Measurements from ENCODE around the gene KCNA10.

The KCNA10 gene

GRCh38 chr1:110503471-110503870 is 15.5 kb downstream of the KCNA10 start:
- H3K27me3 ChIP-seq (ENCODE audit: control insufficient read depth in 2 of 2, insufficient read depth in 2 of 2, low read length in 2 of 2) = no peaks in the 10 kb centered on the region
- no peak overlapping the region for H3K4me3 ChIP-seq (ENCODE audit: low read length in 2 of 2)
- H3K36me3 ChIP-seq (ENCODE audit: control insufficient read depth in 2 of 2, insufficient read depth in 2 of 2, low read length in 2 of 2) = no peaks in the 10 kb centered on the region
- no peak overlapping the region for H3K9ac ChIP-seq (ENCODE audit: low read depth in 1 of 2, low read length in 2 of 2)
- no peaks in the 10 kb centered on the region for H3K9me3 ChIP-seq (ENCODE audit: control insufficient read depth in 2 of 2, low read length in 2 of 2)
- no peak overlapping the region for H3K27ac ChIP-seq (ENCODE audit: low read depth in 2 of 2, low read length in 2 of 2)
- no peaks in the 10 kb centered on the region for H3K4me1 ChIP-seq (ENCODE audit: control insufficient read depth in 2 of 2, insufficient read depth in 2 of 2, low read length in 2 of 2)

GRCh38 chr1:110502402-110503151 is 16.4 kb downstream of the KCNA10 start:
- Histone ChIP-seq H3K4me3 (ENCODE audit: low read length in 2 of 2) (no peak overlapping the region), H3K27ac (ENCODE audit: low read depth in 2 of 2, low read length in 2 of 2) (no peak overlapping the region), H3K9me3 (ENCODE audit: control insufficient read depth in 2 of 2, low read length in 2 of 2) (no peaks in the 10 kb centered on the region), H3K36me3 (ENCODE audit: control insufficient read depth in 2 of 2, insufficient read depth in 2 of 2, low read length in 2 of 2) (no peaks in the 10 kb centered on the region), H3K4me1 (ENCODE audit: control insufficient read depth in 2 of 2, insufficient read depth in 2 of 2, low read length in 2 of 2) (no peaks in the 10 kb centered on the region), H3K9ac (ENCODE audit: low read depth in 1 of 2, low read length in 2 of 2) (no peak overlapping the region), H3K27me3 (ENCODE audit: control insufficient read depth in 2 of 2, insufficient read depth in 2 of 2, low read length in 2 of 2) (no peaks in the 10 kb centered on the region)

- no peak overlapping the region for H3K27ac ChIP-seq (ENCODE audit: low read depth in 2 of 2, low read length in 2 of 2)
- H3K27me3 ChIP-seq (ENCODE audit: control insufficient read depth in 2 of 2, insufficient read depth in 2 of 2, low read length in 2 of 2) = no peaks in the 10 kb centered on the region
These were observed 17.4 kb downstream of the KCNA10 start for GRCh38 chr1:110501488-110502132.

GRCh38 chr1:110498270-110498669 is 20.7 kb downstream of the KCNA10 start:
- no peaks in the 10 kb centered on the region for H3K27me3 ChIP-seq (ENCODE audit: control insufficient read depth in 2 of 2, insufficient read depth in 2 of 2, low read length in 2 of 2)
- no peak overlapping the region for H3K27ac ChIP-seq (ENCODE audit: low read depth in 2 of 2, low read length in 2 of 2)
- H3K4me1 ChIP-seq (ENCODE audit: control insufficient read depth in 2 of 2, insufficient read depth in 2 of 2, low read length in 2 of 2) = no peaks in the 10 kb centered on the region
- no peaks in the 10 kb centered on the region for H3K36me3 ChIP-seq (ENCODE audit: control insufficient read depth in 2 of 2, insufficient read depth in 2 of 2, low read length in 2 of 2)
- no peaks in the 10 kb centered on the region for H3K9me3 ChIP-seq (ENCODE audit: control insufficient read depth in 2 of 2, low read length in 2 of 2)
- no peak overlapping the region for H3K4me3 ChIP-seq (ENCODE audit: low read length in 2 of 2)
- no peak overlapping the region for H3K9ac ChIP-seq (ENCODE audit: low read depth in 1 of 2, low read length in 2 of 2)

More at GRCh38 chr1:110501488-110502132, 17.4 kb downstream of the KCNA10 start:
- Histone ChIP-seq H3K36me3 (ENCODE audit: control insufficient read depth in 2 of 2, insufficient read depth in 2 of 2, low read length in 2 of 2) (no peaks in the 10 kb centered on the region), H3K9ac (ENCODE audit: low read depth in 1 of 2, low read length in 2 of 2) (no peak overlapping the region), H3K4me1 (ENCODE audit: control insufficient read depth in 2 of 2, insufficient read depth in 2 of 2, low read length in 2 of 2) (no peaks in the 10 kb centered on the region), H3K9me3 (ENCODE audit: control insufficient read depth in 2 of 2, low read length in 2 of 2) (no peaks in the 10 kb centered on the region), H3K4me3 (ENCODE audit: low read length in 2 of 2) (no peak overlapping the region)

- Histone ChIP-seq H3K4me1 (ENCODE audit: control insufficient read depth in 2 of 2, insufficient read depth in 2 of 2, low read length in 2 of 2) (no peaks in the 10 kb centered on the region), H3K9me3 (ENCODE audit: control insufficient read depth in 2 of 2, low read length in 2 of 2) (no peaks in the 10 kb centered on the region), H3K27me3 (ENCODE audit: control insufficient read depth in 2 of 2, insufficient read depth in 2 of 2, low read length in 2 of 2) (no peaks in the 10 kb centered on the region), H3K27ac (ENCODE audit: low read depth in 2 of 2, low read length in 2 of 2) (no peak overlapping the region), H3K4me3 (ENCODE audit: low read length in 2 of 2) (no peak overlapping the region), H3K36me3 (ENCODE audit: control insufficient read depth in 2 of 2, insufficient read depth in 2 of 2, low read length in 2 of 2) (no peaks in the 10 kb centered on the region), H3K9ac (ENCODE audit: low read depth in 1 of 2, low read length in 2 of 2) (no peak overlapping the region)
These were observed 22.9 kb downstream of the KCNA10 start for GRCh38 chr1:110495926-110496600.

GRCh38 chr1:110494522-110495406 is 24.2 kb downstream of the KCNA10 start:
- H3K9ac ChIP-seq (ENCODE audit: low read depth in 1 of 2, low read length in 2 of 2) = no peak overlapping the region
- no peaks in the 10 kb centered on the region for H3K9me3 ChIP-seq (ENCODE audit: control insufficient read depth in 2 of 2, low read length in 2 of 2)
- H3K27ac ChIP-seq (ENCODE audit: low read depth in 2 of 2, low read length in 2 of 2) = no peak overlapping the region
- no peaks in the 10 kb centered on the region for H3K27me3 ChIP-seq (ENCODE audit: control insufficient read depth in 2 of 2, insufficient read depth in 2 of 2, low read length in 2 of 2)
- H3K36me3 ChIP-seq (ENCODE audit: control insufficient read depth in 2 of 2, insufficient read depth in 2 of 2, low read length in 2 of 2) = no peaks in the 10 kb centered on the region
- H3K4me3 ChIP-seq (ENCODE audit: low read length in 2 of 2) = no peak overlapping the region
- no peaks in the 10 kb centered on the region for H3K4me1 ChIP-seq (ENCODE audit: control insufficient read depth in 2 of 2, insufficient read depth in 2 of 2, low read length in 2 of 2)

- Histone ChIP-seq H3K27me3 (ENCODE audit: control insufficient read depth in 2 of 2, insufficient read depth in 2 of 2, low read length in 2 of 2) (no peaks in the 10 kb centered on the region), H3K9me3 (ENCODE audit: control insufficient read depth in 2 of 2, low read length in 2 of 2) (no peaks in the 10 kb centered on the region), H3K4me1 (ENCODE audit: control insufficient read depth in 2 of 2, insufficient read depth in 2 of 2, low read length in 2 of 2) (no peaks in the 10 kb centered on the region), H3K36me3 (ENCODE audit: control insufficient read depth in 2 of 2, insufficient read depth in 2 of 2, low read length in 2 of 2) (no peaks in the 10 kb centered on the region), H3K4me3 (ENCODE audit: low read length in 2 of 2) (no peak overlapping the region), H3K27ac (ENCODE audit: low read depth in 2 of 2, low read length in 2 of 2) (no peak overlapping the region), H3K9ac (ENCODE audit: low read depth in 1 of 2, low read length in 2 of 2) (no peak overlapping the region)
These were observed 24.9 kb downstream of the KCNA10 start for GRCh38 chr1:110494036-110494435.

GRCh38 chr1:110493059-110493699 is 25.8 kb downstream of the KCNA10 start:
- no peak overlapping the region for H3K4me3 ChIP-seq (ENCODE audit: low read length in 2 of 2)
- no peaks in the 10 kb centered on the region for H3K4me1 ChIP-seq (ENCODE audit: control insufficient read depth in 2 of 2, insufficient read depth in 2 of 2, low read length in 2 of 2)
- H3K9ac ChIP-seq (ENCODE audit: low read depth in 1 of 2, low read length in 2 of 2) = no peak overlapping the region
- no peaks in the 10 kb centered on the region for H3K36me3 ChIP-seq (ENCODE audit: control insufficient read depth in 2 of 2, insufficient read depth in 2 of 2, low read length in 2 of 2)
- no peak overlapping the region for H3K27ac ChIP-seq (ENCODE audit: low read depth in 2 of 2, low read length in 2 of 2)
- no peaks in the 10 kb centered on the region for H3K9me3 ChIP-seq (ENCODE audit: control insufficient read depth in 2 of 2, low read length in 2 of 2)
- H3K27me3 ChIP-seq (ENCODE audit: control insufficient read depth in 2 of 2, insufficient read depth in 2 of 2, low read length in 2 of 2) = no peaks in the 10 kb centered on the region

GRCh38 chr1:110492573-110492972 is 26.4 kb downstream of the KCNA10 start:
- Histone ChIP-seq H3K27me3 (ENCODE audit: control insufficient read depth in 2 of 2, insufficient read depth in 2 of 2, low read length in 2 of 2) (no peaks in the 10 kb centered on the region), H3K9me3 (ENCODE audit: control insufficient read depth in 2 of 2, low read length in 2 of 2) (no peaks in the 10 kb centered on the region), H3K4me3 (ENCODE audit: low read length in 2 of 2) (no peak overlapping the region), H3K36me3 (ENCODE audit: control insufficient read depth in 2 of 2, insufficient read depth in 2 of 2, low read length in 2 of 2) (no peaks in the 10 kb centered on the region), H3K9ac (ENCODE audit: low read depth in 1 of 2, low read length in 2 of 2) (no peak overlapping the region), H3K27ac (ENCODE audit: low read depth in 2 of 2, low read length in 2 of 2) (no peak overlapping the region), H3K4me1 (ENCODE audit: control insufficient read depth in 2 of 2, insufficient read depth in 2 of 2, low read length in 2 of 2) (peaks cover 0 to 3% of the 10 kb centered on the region in 2 donors)

Data from mucosa of rectum (tissue), 2 donors.